H1 (cell line): ENCODE data around the gene GPC6. TPM values are rescaled to one million over a fixed set of nuclear protein-coding genes. Genes with fewer than 3 reads are reported as not detected.

Source experiments
- CTCF ChIA-PET: fragments of 300-600 bp; sonication (Branson Sonifier 250); formaldehyde crosslinking; loops from one replicate; lab custom pipeline; 2021; ENCODE audit not compliant: partially characterized antibody; lab: Charles Lee
- POLR2A ChIA-PET: fragments of 300-600 bp; sonication (Branson Sonifier 250); formaldehyde crosslinking; loops from one replicate; lab custom pipeline; 2021; ENCODE audit warnings: inconsistent platforms; ENCODE audit not compliant: partially characterized antibody; lab: Charles Lee
- DNase-seq, 2 experiments: peaks; one replicate each; pipeline versions ENCODE4 v3.0.0 to v3.0.0-alpha.2; 2010 to 2022; ENCODE audit warnings: low spot score in 2 of 2, low read depth in 1 of 2, mixed read lengths in 1 of 2
- FAIRE-seq: peaks from 2 replicates; lab custom pipeline; 2011; peaks lifted over from hg19 to GRCh38; lab: Jason Lieb, UNC
- H2AFZ ChIP-seq: 2 replicates; pipeline ENCODE4 v1.8.1; 2012; ENCODE audit warnings: low read length, inconsistent platforms
- H2AK5ac ChIP-seq: 2 replicates; pipeline ENCODE4 v1.6.1; 2013; ENCODE audit warnings: low read depth, low read length
- H2BK120ac ChIP-seq: replicated peaks from 2 replicates; pipeline ENCODE3; 2013; ENCODE audit warnings: low read depth, low read length, inconsistent platforms
- H2BK12ac ChIP-seq: 2 replicates; pipeline ENCODE4 v1.6.1; 2013; ENCODE audit warnings: low read depth, low read length
- H2BK15ac ChIP-seq: 2 replicates; pipeline ENCODE4 v1.6.1; 2013; ENCODE audit warnings: low read length
- H2BK20ac ChIP-seq: 2 replicates; pipeline ENCODE4 v1.6.1; 2013; ENCODE audit warnings: low read length
- H2BK5ac ChIP-seq: 2 replicates; pipeline ENCODE4 v1.6.1; 2013; ENCODE audit warnings: low read depth, low read length
- H3K14ac ChIP-seq: 2 replicates; pipeline ENCODE4 v1.6.1; 2013; ENCODE audit warnings: inconsistent platforms; ENCODE audit not compliant: insufficient read length
- H3K18ac ChIP-seq: 2 replicates; pipeline ENCODE4 v1.6.1; 2013; ENCODE audit warnings: low read length; ENCODE audit errors: extremely low read depth
- H3K23ac ChIP-seq: 2 replicates; pipeline ENCODE4 v1.6.1; 2013; ENCODE audit warnings: inconsistent platforms; ENCODE audit not compliant: insufficient read length
- H3K23me2 ChIP-seq: 2 replicates; pipeline ENCODE4 v1.6.1; 2013; ENCODE audit warnings: low read depth, low read length
- H3K27ac ChIP-seq: 2 replicates; pipeline ENCODE4 v1.6.1; 2011; ENCODE audit warnings: low read depth, low read length, inconsistent platforms
- H3K27me3 ChIP-seq, 4 experiments: replicated peaks in 1 of 4; 1 replicate in 1 of 4; 2 replicates in 3 of 4; pipeline versions ENCODE4 v1.6.1 to v1.8.1; 2011 to 2013; ENCODE audit warnings: low read length in 3 of 4, mild to moderate bottlenecking in 3 of 4, inconsistent platforms in 2 of 4, mixed read lengths in 2 of 4, moderate library complexity in 1 of 4; ENCODE audit not compliant: control insufficient read depth in 3 of 4, insufficient read depth in 3 of 4; ENCODE audit errors: extremely low read depth in 1 of 4
- H3K36me3 ChIP-seq, 4 experiments: 2 replicates each; pipeline versions ENCODE4 v1.6.1 to v1.8.1; 2011 to 2013; ENCODE audit warnings: mild to moderate bottlenecking in 4 of 4, low read length in 3 of 4, moderate library complexity in 2 of 4, control low read depth in 1 of 4, inconsistent platforms in 1 of 4; ENCODE audit not compliant: insufficient read depth in 4 of 4, control insufficient read depth in 2 of 4
- H3K4ac ChIP-seq: replicated peaks from 2 replicates; pipeline ENCODE3; 2013; ENCODE audit warnings: low read length, low read depth, mixed read lengths, inconsistent platforms; ENCODE audit not compliant: insufficient read length
- H3K4me1 ChIP-seq, 4 experiments: replicated peaks in 1 of 4; 1 replicate in 1 of 4; 2 replicates in 3 of 4; pipeline versions ENCODE4 v1.6.1 to v1.8.1; 2011 to 2013; ENCODE audit warnings: low read length in 3 of 4, inconsistent platforms in 2 of 4, mixed read lengths in 1 of 4; ENCODE audit not compliant: insufficient read depth in 4 of 4, control insufficient read depth in 3 of 4
- H3K4me2 ChIP-seq, 2 experiments: 2 replicates each; pipeline versions ENCODE4 v1.6.1 to v1.8.1; 2011 to 2013; ENCODE audit warnings: low read depth in 2 of 2, low read length in 2 of 2, control low read depth in 1 of 2, inconsistent platforms in 1 of 2, mild to moderate bottlenecking in 1 of 2; ENCODE audit not compliant: insufficient read depth in 1 of 2
- H3K4me3 ChIP-seq, 4 experiments: fragments of 200-600, 300-600 bp in 1 of 4; sonication (generic), shearing (Covaris generic), sonication (Bioruptor Twin) in 1 of 4; 2 replicates each; pipeline versions ENCODE4 v1.5.1 to v1.8.1; 2011 to 2016; ENCODE audit warnings: low read length in 4 of 4, low read depth in 3 of 4, control low read depth in 2 of 4, inconsistent platforms in 2 of 4, mild to moderate bottlenecking in 2 of 4, mixed read lengths in 1 of 4, moderate library complexity in 1 of 4; ENCODE audit not compliant: insufficient read depth in 2 of 4; ENCODE audit errors: extremely low read depth in 1 of 4
- H3K56ac ChIP-seq: replicated peaks from 2 replicates; pipeline ENCODE3; 2013; ENCODE audit warnings: low read depth, mild to moderate bottlenecking, mixed read lengths, low read length, inconsistent platforms; ENCODE audit not compliant: insufficient read length
- H3K79me1 ChIP-seq: 2 replicates; pipeline ENCODE4 v1.6.1; 2013; ENCODE audit warnings: low read depth, low read length, control low read depth
- H3K79me2 ChIP-seq, 2 experiments: 2 replicates each; pipeline versions ENCODE4 v1.6.1 to v1.8.1; 2012 to 2013; ENCODE audit warnings: low read length in 2 of 2, mild to moderate bottlenecking in 2 of 2, inconsistent platforms in 1 of 2; ENCODE audit not compliant: insufficient read depth in 2 of 2, control insufficient read depth in 1 of 2
- H3K9ac ChIP-seq, 4 experiments: replicated peaks in 1 of 4; 1 replicate in 1 of 4; 2 replicates in 3 of 4; pipeline versions ENCODE4 v1.6.1 to v1.8.1; 2011 to 2013; ENCODE audit warnings: low read depth in 3 of 4, low read length in 3 of 4, control low read depth in 2 of 4, mild to moderate bottlenecking in 2 of 4, moderate library complexity in 2 of 4, inconsistent platforms in 1 of 4; ENCODE audit errors: extremely low read depth in 1 of 4
- H3K9me3 ChIP-seq, 2 experiments: 2 replicates each; pipeline versions ENCODE4 v1.6.1 to v1.8.1; 2012 to 2013; ENCODE audit warnings: mild to moderate bottlenecking in 2 of 2, moderate library complexity in 2 of 2, control low read depth in 1 of 2, inconsistent platforms in 1 of 2, low read depth in 1 of 2, low read length in 1 of 2, mixed read lengths in 1 of 2; ENCODE audit not compliant: insufficient read depth in 2 of 2
- H4K20me1 ChIP-seq, 2 experiments: replicated peaks in 1 of 2; 2 replicates each; pipeline versions ENCODE3 to v1.8.1; 2011 to 2013; ENCODE audit warnings: inconsistent platforms in 2 of 2, low read length in 2 of 2, mild to moderate bottlenecking in 1 of 2; ENCODE audit not compliant: insufficient read depth in 2 of 2, control insufficient read depth in 1 of 2
- H4K5ac ChIP-seq: 2 replicates; pipeline ENCODE4 v1.6.1; 2013; ENCODE audit warnings: low read length, low read depth, mixed read lengths, inconsistent platforms; ENCODE audit not compliant: insufficient read length
- H4K8ac ChIP-seq: 2 replicates; pipeline ENCODE4 v1.8.0; 2013; ENCODE audit warnings: mild to moderate bottlenecking, moderate library complexity, low read length, inconsistent platforms; ENCODE audit not compliant: insufficient read depth; ENCODE audit errors: extremely low read depth
- H4K91ac ChIP-seq: replicated peaks from 2 replicates; pipeline ENCODE3; 2013; ENCODE audit warnings: low read length, mixed read lengths, inconsistent platforms; ENCODE audit not compliant: insufficient read length
- BACH1 ChIP-seq: IDR thresholded peaks from 2 replicates; pipeline ENCODE4 v1.6.1; 2012; ENCODE audit warnings: low read length, improper control_type of control experiment
- CHD2 ChIP-seq: IDR thresholded peaks from 2 replicates; pipeline ENCODE4 v1.6.1; 2012; ENCODE audit warnings: low read length, improper control_type of control experiment
- CTBP2 ChIP-seq: IDR thresholded peaks from 2 replicates; pipeline ENCODE4 v1.7.0; 2011; ENCODE audit warnings: borderline replicate concordance, mild to moderate bottlenecking, moderate library complexity, mixed read lengths, low read length; ENCODE audit not compliant: insufficient read depth, insufficient read length
- GABPA ChIP-seq: IDR thresholded peaks from 2 replicates; pipeline ENCODE4 v1.6.1; 2011; ENCODE audit warnings: mild to moderate bottlenecking, low read length, moderate library complexity, borderline replicate concordance; ENCODE audit not compliant: insufficient read depth
- HDAC2 ChIP-seq, 2 experiments: fragments of 300-600 bp in 1 of 2; sonication (generic) in 1 of 2; IDR thresholded peaks; 2 replicates each; pipeline ENCODE4 v1.6.1; 2011 to 2012; ENCODE audit warnings: low read depth in 2 of 2, low read length in 2 of 2, mild to moderate bottlenecking in 2 of 2, moderate library complexity in 2 of 2, borderline replicate concordance in 1 of 2, inconsistent platforms in 1 of 2
- JUN ChIP-seq: IDR thresholded peaks from 2 replicates; pipeline ENCODE4 v1.6.1; 2011; ENCODE audit warnings: low read depth, mild to moderate bottlenecking, improper control_type of control experiment, low read length
- MAFK ChIP-seq: IDR thresholded peaks from 2 replicates; pipeline ENCODE4 v1.6.1; 2012; ENCODE audit warnings: low read depth, mild to moderate bottlenecking, improper control_type of control experiment, low read length
- RNF2 ChIP-seq: fragments of 200-900, 300-1000 bp; sonication (generic); IDR thresholded peaks from 2 replicates; pipeline ENCODE4 v1.7.1; 2016; ENCODE audit warnings: borderline replicate concordance, low read depth, mild to moderate bottlenecking, antibody characterized with exemption, low read length; ENCODE audit not compliant: poor library complexity, severe bottlenecking; ENCODE audit errors: missing control alignments
- SAP30 ChIP-seq: fragments of 300-600 bp; sonication (generic); IDR thresholded peaks from 2 replicates; pipeline ENCODE4 v1.7.1; 2012; ENCODE audit warnings: low read length, moderate library complexity, mild to moderate bottlenecking, inconsistent platforms; ENCODE audit not compliant: insufficient read depth, insufficient replicate concordance
- SP1 ChIP-seq: IDR thresholded peaks from 2 replicates; pipeline ENCODE4 v1.6.1; 2011; ENCODE audit warnings: low read depth, low read length
- SP2 ChIP-seq: IDR thresholded peaks from 2 replicates; pipeline ENCODE4 v1.6.1; 2012; ENCODE audit warnings: mild to moderate bottlenecking, low read length, inconsistent platforms
- SP4 ChIP-seq: IDR thresholded peaks from 2 replicates; pipeline ENCODE4 v1.6.1; 2012; ENCODE audit warnings: low read length, inconsistent platforms
- SUZ12 ChIP-seq: fragments of 200-600 bp; sonication (generic); IDR thresholded peaks from 2 replicates; pipeline ENCODE4 v1.6.1; 2012; ENCODE audit warnings: mild to moderate bottlenecking, inconsistent platforms, low read length, moderate library complexity, mixed read lengths
- WGBS, 2 experiments: shearing (Covaris generic) in 1 of 2; methylation state at CpG; one replicate each; pipeline versions ENCODE4 v1.1.6 to v1.1.7; 2013 to 2015; ENCODE audit warnings: low lambda C conversion rate in 2 of 2, mixed read lengths in 2 of 2, inconsistent platforms in 1 of 2, low coverage in 1 of 2, missing lambda C conversion rate in 1 of 2; ENCODE audit not compliant: insufficient replicate concordance in 2 of 2, insufficient coverage in 1 of 2, insufficient read length in 1 of 2; ENCODE audit errors: extremely low coverage in 1 of 2, missing lambda C conversion rate in 1 of 2; 5-methylcytosine and 5-hydroxymethylcytosine counted together
- polyA plus RNA-seq, 7 experiments: library from polyadenylated mRNA; depleted of rRNA in 3 of 7; stranded (reverse) in 5 of 7; unstranded in 2 of 7; fragments of >200 nt in 5 of 7; fragments of 200-250 nt in 2 of 7; gene quantifications; 1 replicate in 5 of 7; 2 replicates in 1 of 7; 4 replicates in 1 of 7; pipeline versions ENCODE4 v1.2.1 to v1.2.3, GENCODE V29; 2011 to 2013; ENCODE audit warnings: missing spikeins in 2 of 7, mixed read lengths in 2 of 7
- total RNA-seq: library from RNA; stranded (reverse); fragmentation: NEBNext Ultra II Directional; extraction: Animal tissue kit (Norgen Biotek cat#: 25700); gene quantifications from 2 replicates; pipeline ENCODE4 v1.2.1, GENCODE V29; 2021

Gene GPC6
- total and polyA plus RNA-seq, 2 of the 8 experiments (the other 6 are each of a cell fraction or from before 2014, with no cell fraction given), result 5.4 to 12.0 TPM

- Histone ChIP-seq H3K56ac (no peak overlapping the region), H3K79me1 (no peaks in the 10 kb centered on the region), H3K27ac (no peak overlapping the region), H3K27me3 (peaks cover 0 to 2% (median 0%) of the 10 kb centered on the region in 4 experiments; a peak in 1 of 7 replicates), H2BK120ac (no peak overlapping the region), H3K4me3 (no peak overlapping the region), H3K9me3 (peaks cover 0 to 2% of the 10 kb centered on the region in 2 experiments; a peak in 1 of 4 replicates), H3K23ac (no peak overlapping the region), H2BK15ac (no peak overlapping the region), H3K36me3 (no peaks in the 10 kb centered on the region), H3K9ac (no peak overlapping the region), H4K8ac (no peak overlapping the region), H4K20me1 (no peaks in the 10 kb centered on the region), H3K4ac (no peak overlapping the region), H3K4me1 (no peaks in the 10 kb centered on the region), H3K14ac (no peak overlapping the region), H2BK20ac (no peak overlapping the region), H2AK5ac (no peak overlapping the region), H4K91ac (no peak overlapping the region), H2AFZ (no peak overlapping the region), H3K79me2 (no peaks in the 10 kb centered on the region), H3K23me2 (no peaks in the 10 kb centered on the region), H2BK5ac (no peak overlapping the region), H2BK12ac (no peak overlapping the region), H3K18ac (no peak overlapping the region), H4K5ac (no peak overlapping the region), H3K4me2 (no peak overlapping the region)
- no peak for FAIRE-seq
- CTCF ChIA-PET, result no interaction called here
- TF ChIP-seq SP1, result no peak
- TF ChIP-seq GABPA, result no peak
- TF ChIP-seq CHD2, result no peak
- TF ChIP-seq SAP30, result no peak
- no peak for TF ChIP-seq RNF2
- no peak for TF ChIP-seq CTBP2
- TF ChIP-seq SP4, result no peak
- no peak for TF ChIP-seq SUZ12
- no peak for TF ChIP-seq HDAC2 (IDR thresholded peaks at IDR 0.05; ENCODE audit: borderline replicate concordance in 1 of 2, low read depth in 2 of 2, low read length in 2 of 2)
- TF ChIP-seq SP2, result no peak
- no peak for TF ChIP-seq BACH1
- TF ChIP-seq JUN, result no peak
- no peak for TF ChIP-seq MAFK
- WGBS, 2 experiments, result 69% methylated on average over 3 of the region's 3 CpGs; no CpG with 5 or more reads in 1 of the 2 experiments
- POLR2A ChIA-PET, result no interaction called here
- no peak for DNase-seq
Observed at GRCh38 chr13:93674337-93674755, 447.7 kb downstream of the GPC6 start.
